Astrocyte (in vitro differentiated cells and primary cell): ENCODE results near the gene VPS13C.

Experiments
- EZH2 ChIP-seq: IDR thresholded peaks from 2 replicates; pipeline ENCODE4 v1.6.1; 2012; ENCODE audit warnings: mild to moderate bottlenecking, low read length, inconsistent platforms; ENCODE audit not compliant: insufficient read depth
- TF ChIP-seq, protein P1 (sequence below): IDR thresholded peaks from 2 replicates; pipeline ENCODE4 v1.5.1; 2011; ENCODE audit warnings: low read depth, mild to moderate bottlenecking, inconsistent platforms, low read length, moderate library complexity; ENCODE audit not compliant: insufficient read depth

- TF ChIP-seq, protein P1, sequence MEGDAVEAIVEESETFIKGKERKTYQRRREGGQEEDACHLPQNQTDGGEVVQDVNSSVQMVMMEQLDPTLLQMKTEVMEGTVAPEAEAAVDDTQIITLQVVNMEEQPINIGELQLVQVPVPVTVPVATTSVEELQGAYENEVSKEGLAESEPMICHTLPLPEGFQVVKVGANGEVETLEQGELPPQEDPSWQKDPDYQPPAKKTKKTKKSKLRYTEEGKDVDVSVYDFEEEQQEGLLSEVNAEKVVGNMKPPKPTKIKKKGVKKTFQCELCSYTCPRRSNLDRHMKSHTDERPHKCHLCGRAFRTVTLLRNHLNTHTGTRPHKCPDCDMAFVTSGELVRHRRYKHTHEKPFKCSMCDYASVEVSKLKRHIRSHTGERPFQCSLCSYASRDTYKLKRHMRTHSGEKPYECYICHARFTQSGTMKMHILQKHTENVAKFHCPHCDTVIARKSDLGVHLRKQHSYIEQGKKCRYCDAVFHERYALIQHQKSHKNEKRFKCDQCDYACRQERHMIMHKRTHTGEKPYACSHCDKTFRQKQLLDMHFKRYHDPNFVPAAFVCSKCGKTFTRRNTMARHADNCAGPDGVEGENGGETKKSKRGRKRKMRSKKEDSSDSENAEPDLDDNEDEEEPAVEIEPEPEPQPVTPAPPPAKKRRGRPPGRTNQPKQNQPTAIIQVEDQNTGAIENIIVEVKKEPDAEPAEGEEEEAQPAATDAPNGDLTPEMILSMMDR: no peak
- no peak for TF ChIP-seq EZH2
Measured at GRCh38 chr15:62094388-62094787, 34.1 kb upstream of the VPS13C start.
